PFSK-1 (cell line): ENCODE data around the gene COLQ.

Experiments
- POLR2AphosphoS5 ChIP-seq: IDR thresholded peaks from 2 replicates; pipeline ENCODE4 v1.6.1; 2012; ENCODE audit warnings: low read depth, mild to moderate bottlenecking, control low read depth, low read length, moderate library complexity
- SIN3A ChIP-seq: IDR thresholded peaks from 2 replicates; pipeline ENCODE4 v1.6.1; 2012; ENCODE audit warnings: mild to moderate bottlenecking, low read length, moderate library complexity, borderline replicate concordance; ENCODE audit not compliant: insufficient read depth
- TAF1 ChIP-seq: IDR thresholded peaks from 2 replicates; pipeline ENCODE4 v1.6.1; 2012; ENCODE audit warnings: low read length, control low read depth, borderline replicate concordance; ENCODE audit not compliant: insufficient read depth
- TF ChIP-seq, protein P1 (sequence below), 2 experiments: IDR thresholded peaks; 2 replicates each; pipeline versions ENCODE4 v1.6.1 to v1.8.0; 2011 to 2012; ENCODE audit warnings: low read depth in 2 of 2, low read length in 2 of 2, control low read depth in 1 of 2, inconsistent platforms in 1 of 2, mild to moderate bottlenecking in 1 of 2, moderate library complexity in 1 of 2; ENCODE audit not compliant: insufficient read depth in 1 of 2

GRCh38 chr3:15522016-15522415 lies 510 bp upstream of the COLQ start:
- TF ChIP-seq TAF1 (no peak), POLR2AphosphoS5 (no peak), SIN3A (no peak)
- TF ChIP-seq, protein P1, sequence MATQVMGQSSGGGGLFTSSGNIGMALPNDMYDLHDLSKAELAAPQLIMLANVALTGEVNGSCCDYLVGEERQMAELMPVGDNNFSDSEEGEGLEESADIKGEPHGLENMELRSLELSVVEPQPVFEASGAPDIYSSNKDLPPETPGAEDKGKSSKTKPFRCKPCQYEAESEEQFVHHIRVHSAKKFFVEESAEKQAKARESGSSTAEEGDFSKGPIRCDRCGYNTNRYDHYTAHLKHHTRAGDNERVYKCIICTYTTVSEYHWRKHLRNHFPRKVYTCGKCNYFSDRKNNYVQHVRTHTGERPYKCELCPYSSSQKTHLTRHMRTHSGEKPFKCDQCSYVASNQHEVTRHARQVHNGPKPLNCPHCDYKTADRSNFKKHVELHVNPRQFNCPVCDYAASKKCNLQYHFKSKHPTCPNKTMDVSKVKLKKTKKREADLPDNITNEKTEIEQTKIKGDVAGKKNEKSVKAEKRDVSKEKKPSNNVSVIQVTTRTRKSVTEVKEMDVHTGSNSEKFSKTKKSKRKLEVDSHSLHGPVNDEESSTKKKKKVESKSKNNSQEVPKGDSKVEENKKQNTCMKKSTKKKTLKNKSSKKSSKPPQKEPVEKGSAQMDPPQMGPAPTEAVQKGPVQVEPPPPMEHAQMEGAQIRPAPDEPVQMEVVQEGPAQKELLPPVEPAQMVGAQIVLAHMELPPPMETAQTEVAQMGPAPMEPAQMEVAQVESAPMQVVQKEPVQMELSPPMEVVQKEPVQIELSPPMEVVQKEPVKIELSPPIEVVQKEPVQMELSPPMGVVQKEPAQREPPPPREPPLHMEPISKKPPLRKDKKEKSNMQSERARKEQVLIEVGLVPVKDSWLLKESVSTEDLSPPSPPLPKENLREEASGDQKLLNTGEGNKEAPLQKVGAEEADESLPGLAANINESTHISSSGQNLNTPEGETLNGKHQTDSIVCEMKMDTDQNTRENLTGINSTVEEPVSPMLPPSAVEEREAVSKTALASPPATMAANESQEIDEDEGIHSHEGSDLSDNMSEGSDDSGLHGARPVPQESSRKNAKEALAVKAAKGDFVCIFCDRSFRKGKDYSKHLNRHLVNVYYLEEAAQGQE (IDR thresholded peaks at IDR 0.05; ENCODE audit: insufficient read depth in 1 of 2, low read depth in 2 of 2, low read length in 2 of 2) = no peak
